Activated CD8-positive, alpha-beta memory T cell treated with anti-CD3 and anti-CD28 coated beads, Interleukin-2, amount 50 U/mL, for 1 hour (primary cell): ENCODE measurements around the gene WRAP53.
A peak's percentile ranks its signal among the peaks of the same experiment; 100 is the strongest.

ENCODE experiments used
- DNase-seq: peaks from one replicate; pipeline ENCODE4 v3.0.0-alpha.2; 2020; ENCODE audit errors: extremely low read depth

The WRAP53 gene

DNA sequence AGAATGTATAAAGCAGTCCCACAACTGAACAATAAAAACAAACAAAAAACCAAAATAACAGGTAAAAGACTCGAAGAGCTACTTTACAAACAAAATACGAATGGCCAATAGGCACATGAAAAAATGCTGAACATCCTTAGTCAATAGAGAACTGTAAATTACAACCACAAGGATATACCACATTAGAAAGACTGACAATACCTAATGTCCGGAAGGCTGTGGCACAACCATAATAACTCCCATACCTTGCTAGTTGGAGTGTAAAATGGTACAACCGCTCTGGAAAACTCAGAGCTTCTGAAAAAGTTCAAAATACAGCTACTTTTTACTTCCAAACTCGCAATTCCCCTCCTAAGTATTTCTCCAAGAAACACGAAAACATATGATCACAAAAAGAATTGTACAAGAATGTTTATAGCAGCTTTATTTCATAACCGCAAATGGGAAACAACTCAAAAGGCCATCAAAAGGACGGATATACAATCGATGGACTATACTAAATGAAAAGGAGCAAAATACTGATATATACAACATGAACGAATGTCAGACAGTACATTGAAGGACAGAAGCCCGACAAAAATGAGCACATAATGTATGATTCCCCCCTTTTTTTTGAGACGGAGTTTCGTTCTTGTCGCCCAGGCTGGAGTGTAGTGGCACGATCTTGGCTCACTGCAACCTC is 3.3 kb upstream of the WRAP53 start:
- DNase-seq = no peak

DNA sequence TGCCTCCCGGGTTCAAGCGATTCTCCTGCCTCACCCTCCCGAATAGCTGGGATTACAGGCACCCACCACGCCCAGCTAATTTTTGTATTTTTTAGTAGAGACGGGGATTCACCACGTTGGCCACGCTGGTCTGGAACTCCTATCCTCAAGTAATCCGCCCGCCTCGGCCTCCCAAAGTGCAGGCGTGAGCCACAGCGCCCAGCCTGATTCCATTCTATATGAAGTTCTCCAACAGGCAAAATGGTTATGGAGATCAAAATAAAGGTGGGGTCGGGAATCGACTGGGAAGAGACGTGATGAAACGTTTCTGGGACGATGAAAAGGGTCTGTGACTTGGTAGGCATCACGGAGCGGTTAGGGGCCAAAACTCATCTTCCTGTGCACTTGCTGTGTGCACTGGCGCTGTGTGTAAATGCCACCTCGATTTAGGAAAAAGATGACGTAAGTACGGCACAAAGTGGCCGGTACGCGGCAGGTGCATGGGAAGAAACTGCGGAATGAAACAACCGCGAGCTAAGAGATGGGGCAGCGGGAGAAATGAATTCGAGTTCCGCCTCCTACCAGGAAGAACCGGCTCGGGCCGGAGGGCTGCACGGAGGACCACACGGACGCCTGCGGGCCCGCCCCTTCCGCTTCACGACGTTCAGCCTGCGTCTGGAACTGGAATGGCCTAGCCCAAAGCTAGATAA is 2.6 kb upstream of the WRAP53 start:
- peak; percentile 53 for DNase-seq

DNA sequence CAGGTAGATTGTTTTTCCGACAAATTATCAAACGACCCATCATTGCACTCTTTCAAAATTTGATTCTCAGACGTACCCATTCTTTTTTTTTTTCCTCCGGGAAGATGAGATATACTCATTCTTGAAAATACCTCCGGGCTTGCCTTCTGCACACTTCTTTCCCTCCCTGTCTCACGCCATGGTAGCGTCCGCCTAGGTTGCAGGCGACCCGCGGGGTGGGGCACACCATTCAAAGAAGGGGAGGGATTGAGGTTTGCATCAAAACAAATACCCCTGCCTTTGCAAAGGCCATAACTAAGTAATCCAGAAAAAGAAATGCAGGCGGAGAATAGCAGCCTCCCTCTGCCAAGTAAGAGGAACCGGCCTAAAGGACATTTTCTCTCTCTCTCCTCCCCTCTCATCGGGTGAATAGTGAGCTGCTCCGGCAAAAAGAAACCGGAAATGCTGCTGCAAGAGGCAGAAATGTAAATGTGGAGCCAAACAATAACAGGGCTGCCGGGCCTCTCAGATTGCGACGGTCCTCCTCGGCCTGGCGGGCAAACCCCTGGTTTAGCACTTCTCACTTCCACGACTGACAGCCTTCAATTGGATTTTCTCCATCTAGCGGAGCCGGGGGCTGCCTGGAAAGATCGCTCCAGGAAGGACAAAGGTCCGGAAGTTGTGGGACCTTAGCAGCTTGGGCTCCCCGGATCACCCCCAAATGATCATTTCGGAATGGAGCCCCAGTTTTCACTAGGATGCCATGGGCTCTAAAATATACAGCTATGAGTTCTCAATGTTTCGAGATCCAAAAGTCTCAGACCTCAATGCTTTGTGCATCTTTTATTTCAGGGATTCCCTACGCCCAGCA is 1.8 kb upstream of the WRAP53 start:
- DNase-seq = peak; percentile 59

- DNase-seq = peak; percentile 73
Measured at GRCh38 chr17:7687072-7687907, 987 bp upstream of the WRAP53 start, which contains the start of gene TP53. Gene TP53, minus strand, starts transcription at chr17:7687490. Its CDS starts 10,896 bp downstream, at chr17:7676594.

DNA sequence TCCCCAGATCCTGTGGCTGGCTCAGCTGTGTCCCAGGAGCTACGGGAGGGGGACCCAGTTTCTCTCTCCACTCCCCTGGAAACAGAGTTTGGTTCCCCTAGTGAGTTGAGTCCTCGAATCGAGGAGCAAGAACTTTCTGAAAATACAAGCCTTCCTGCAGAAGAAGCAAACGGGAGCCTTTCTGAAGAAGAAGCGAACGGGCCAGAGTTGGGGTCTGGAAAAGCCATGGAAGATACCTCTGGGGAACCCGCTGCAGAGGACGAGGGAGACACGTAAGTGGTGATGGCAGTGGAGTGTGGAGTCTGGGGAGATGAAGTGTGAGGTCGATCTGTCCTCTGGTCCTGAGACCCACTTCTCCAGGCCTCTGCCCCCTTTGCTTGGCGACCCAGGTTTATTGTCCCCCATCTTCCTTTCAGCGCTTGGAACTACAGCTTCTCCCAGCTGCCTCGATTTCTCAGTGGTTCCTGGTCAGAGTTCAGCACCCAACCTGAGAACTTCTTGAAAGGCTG is 585 bp downstream of the WRAP53 start:
- DNase-seq = no peak

DNA sequence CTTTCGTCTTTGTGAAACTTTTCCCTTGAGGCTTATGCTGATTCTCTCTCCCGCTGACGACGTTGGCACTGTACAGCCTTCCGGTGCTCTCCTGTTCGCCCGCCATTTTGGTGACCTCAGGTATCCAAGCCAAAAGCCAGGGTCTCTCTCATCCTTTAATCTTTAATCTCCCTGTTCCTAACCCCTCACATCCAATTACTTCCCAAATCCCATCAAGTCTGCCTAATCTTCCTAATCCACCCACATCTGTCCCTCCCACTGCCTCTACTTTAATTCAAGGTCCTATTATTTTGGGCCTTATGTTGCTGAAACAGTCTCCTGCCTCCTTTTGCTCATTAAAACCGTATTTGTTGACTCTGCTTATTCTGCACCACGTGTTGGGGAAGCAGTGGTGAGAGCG is 7.3 kb downstream of the WRAP53 start:
- no peak for DNase-seq

DNA sequence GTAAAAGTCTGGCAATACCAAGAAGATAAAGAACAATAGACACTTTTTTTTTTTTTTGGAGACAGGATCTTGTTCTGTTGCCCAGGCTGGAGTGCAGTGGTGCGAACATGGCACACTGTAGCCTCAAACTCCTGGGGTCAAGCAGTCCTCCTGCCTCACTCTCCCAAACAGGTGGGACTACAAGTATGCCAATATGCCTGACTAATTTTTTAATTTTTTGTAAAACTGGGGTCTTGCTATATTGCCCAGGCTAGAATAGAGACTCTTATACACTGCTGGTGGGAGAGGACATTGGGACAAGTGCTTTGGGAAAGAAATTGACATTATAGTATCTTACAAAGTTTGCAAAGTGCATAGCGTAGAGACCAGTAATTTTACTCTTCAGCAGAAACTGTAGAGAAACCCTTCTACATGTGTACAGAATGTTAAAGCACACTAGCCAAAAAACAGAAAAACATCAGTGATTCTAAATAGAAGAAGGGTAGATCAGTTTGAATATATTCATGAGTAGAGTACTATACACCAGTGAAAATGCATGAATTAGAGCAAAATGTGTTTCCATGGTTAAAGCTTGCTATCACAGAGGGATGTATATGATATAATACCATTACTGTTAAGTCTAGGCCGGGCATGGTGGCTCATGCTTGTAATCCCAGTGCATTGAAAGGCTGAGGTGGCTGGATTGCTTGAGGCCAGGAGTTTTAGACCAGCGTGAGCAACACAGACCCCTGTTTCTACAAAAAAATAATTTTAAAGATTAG is 9.7 kb downstream of the WRAP53 start:
- no peak for DNase-seq

DNA sequence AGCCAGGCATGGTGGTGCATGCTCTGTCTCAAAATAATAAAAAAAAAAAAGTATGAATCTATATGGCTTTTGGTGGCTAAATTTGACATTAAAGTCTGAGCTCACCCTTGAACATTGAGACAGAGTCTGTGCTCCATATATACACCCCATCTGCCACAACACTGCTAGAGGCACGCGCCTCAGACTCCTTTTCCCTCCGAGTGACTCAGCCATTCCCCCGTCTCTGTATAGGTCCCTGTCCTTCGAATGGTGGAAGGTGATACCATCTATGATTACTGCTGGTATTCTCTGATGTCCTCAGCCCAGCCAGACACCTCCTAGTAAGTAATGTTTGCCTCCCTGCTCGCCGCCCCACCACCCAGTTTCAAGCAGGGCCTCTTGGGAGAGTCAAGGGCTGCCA is 12.2 kb downstream of the WRAP53 start:
- no peak for DNase-seq

DNA sequence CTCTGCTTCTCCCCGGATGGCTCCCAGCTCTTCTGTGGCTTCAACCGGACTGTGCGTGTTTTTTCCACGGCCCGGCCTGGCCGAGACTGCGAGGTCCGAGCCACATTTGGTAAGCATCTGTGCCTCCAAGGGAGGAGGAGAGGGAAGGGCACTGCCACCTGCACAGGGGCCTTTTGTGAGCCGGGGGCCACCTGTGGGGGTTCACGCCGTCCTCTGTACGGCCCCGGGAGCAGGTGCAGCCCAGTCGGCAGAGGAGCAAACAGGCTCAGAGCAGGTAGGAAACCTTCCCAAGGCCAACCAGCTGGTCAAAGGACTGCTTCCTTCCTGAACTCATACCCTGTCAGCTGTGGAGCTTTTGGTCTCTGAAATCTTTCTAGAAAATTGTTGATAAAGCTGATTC is 13.4 kb downstream of the WRAP53 start:
- no peak for DNase-seq

GRCh38 chr17:7702776-7703175 is 14.5 kb downstream of the WRAP53 start:
- no peak for DNase-seq

GRCh38 chr17:7703584-7704479 is 15.6 kb downstream of the WRAP53 start:
- no peak for DNase-seq

DNA sequence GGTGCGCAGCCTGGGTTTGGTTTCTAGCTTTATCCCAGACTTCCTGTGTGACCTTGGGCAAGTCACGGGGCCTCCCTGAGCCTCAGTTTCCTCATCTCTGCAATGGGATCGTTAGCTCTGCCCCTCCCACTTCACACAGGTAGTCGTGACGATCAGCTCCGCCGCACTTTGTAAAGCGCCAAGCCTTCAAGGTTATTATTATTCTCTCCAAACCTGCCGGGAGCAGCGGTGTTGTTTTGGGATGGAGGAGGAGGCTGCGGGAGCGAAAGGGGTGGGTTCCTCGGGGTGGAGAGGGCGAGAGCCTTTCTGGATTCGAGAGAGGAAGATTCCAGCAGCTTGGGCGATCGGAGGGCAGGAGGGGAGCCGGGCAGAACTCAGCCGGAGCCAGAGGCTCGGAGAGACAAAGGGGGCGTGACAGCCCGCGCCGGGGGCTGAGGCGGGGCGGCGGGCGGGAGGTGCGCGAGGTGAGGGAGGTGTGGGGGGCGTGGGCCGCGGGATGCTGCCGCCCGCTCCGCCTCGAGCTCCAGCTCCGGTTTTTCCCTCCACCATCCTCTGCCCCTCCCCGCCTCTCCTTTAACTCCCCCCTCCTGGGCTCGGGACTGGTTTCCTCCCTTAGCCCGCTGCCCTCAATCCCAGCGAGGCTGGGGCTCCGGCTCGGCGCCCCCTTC is 16.5 kb downstream of the WRAP53 start, which contains the start of gene EFNB3:
Gene EFNB3 (plus strand): TSS at position 602 of the 668 bp plus-strand sequence. CDS start 397 bp downstream, outside the sequence.
- no peak for DNase-seq

GRCh38 chr17:7705269-7706255 is 17.3 kb downstream of the WRAP53 start:
- DNase-seq = no peak

GRCh38 chr17:7706631-7707354 is 18.5 kb downstream of the WRAP53 start:
- no peak for DNase-seq

GRCh38 chr17:7707446-7707845 is 19.2 kb downstream of the WRAP53 start:
- no peak for DNase-seq

- no peak for DNase-seq
Measured at GRCh38 chr17:7707858-7708750, 19.8 kb downstream of the WRAP53 start.
